Measurements from ENCODE around the gene SLC39A8.

SLC39A8 gene

GRCh38 chr4:102339018-102339417, 6.3 kb downstream of the SLC39A8 start:
- DNase-seq (ENCODE audit: low read depth), result no peak

- DNase-seq (ENCODE audit: low read depth), result no peak
These were observed 6.9 kb downstream of the SLC39A8 start for GRCh38 chr4:102338405-102338804.

- DNase-seq (ENCODE audit: low read depth), result no peak
These were observed 9.7 kb downstream of the SLC39A8 start for GRCh38 chr4:102335616-102336015.

- DNase-seq (ENCODE audit: low read depth), result no peak
These were observed 10.7 kb downstream of the SLC39A8 start for GRCh38 chr4:102334624-102335023.

- DNase-seq (ENCODE audit: low read depth), result no peak
These were observed 11.5 kb downstream of the SLC39A8 start for GRCh38 chr4:102333787-102334186.

GRCh38 chr4:102328045-102328444, 17.2 kb downstream of the SLC39A8 start:
- DNase-seq (ENCODE audit: low read depth), result no peak

- no peak for DNase-seq (ENCODE audit: low read depth)
These were observed 18.3 kb downstream of the SLC39A8 start for GRCh38 chr4:102326951-102327350.

- DNase-seq (ENCODE audit: low read depth), result no peak
These were observed 20.6 kb downstream of the SLC39A8 start for GRCh38 chr4:102324730-102325129.

GRCh38 chr4:102322736-102323135, 22.5 kb downstream of the SLC39A8 start:
- DNase-seq (ENCODE audit: low read depth), result no peak

- DNase-seq (ENCODE audit: low read depth), result no peak
These were observed 23.9 kb downstream of the SLC39A8 start for GRCh38 chr4:102321260-102321995.

GRCh38 chr4:102319594-102319993, 25.7 kb downstream of the SLC39A8 start:
- no peak for DNase-seq (ENCODE audit: low read depth)

- no peak for DNase-seq (ENCODE audit: low read depth)
These were observed 26.8 kb downstream of the SLC39A8 start for GRCh38 chr4:102318526-102318925.

- no peak for DNase-seq (ENCODE audit: low read depth)
These were observed 27.2 kb downstream of the SLC39A8 start for GRCh38 chr4:102318105-102318504.

- no peak for DNase-seq (ENCODE audit: low read depth)
These were observed 27.8 kb downstream of the SLC39A8 start for GRCh38 chr4:102317459-102317858.

- no peak for DNase-seq (ENCODE audit: low read depth)
These were observed 28.7 kb downstream of the SLC39A8 start for GRCh38 chr4:102316585-102316984.

- DNase-seq (ENCODE audit: low read depth), result no peak
These were observed 29.8 kb downstream of the SLC39A8 start for GRCh38 chr4:102315532-102315931.

GRCh38 chr4:102312417-102312816, 32.9 kb downstream of the SLC39A8 start:
- no peak for DNase-seq (ENCODE audit: low read depth)

- DNase-seq (ENCODE audit: low read depth), result no peak
These were observed 33.4 kb downstream of the SLC39A8 start for GRCh38 chr4:102311912-102312311.

- DNase-seq (ENCODE audit: low read depth), result no peak
These were observed 33.9 kb downstream of the SLC39A8 start for GRCh38 chr4:102311407-102311806.

GRCh38 chr4:102308032-102308799, 37.1 kb downstream of the SLC39A8 start:
- no peak for DNase-seq (ENCODE audit: low read depth)

GRCh38 chr4:102305666-102306065, 39.6 kb downstream of the SLC39A8 start:
- DNase-seq (ENCODE audit: low read depth), result no peak

GRCh38 chr4:102302762-102303161, 42.5 kb downstream of the SLC39A8 start:
- no peak for DNase-seq (ENCODE audit: low read depth)

- DNase-seq (ENCODE audit: low read depth), result no peak
These were observed 44.1 kb downstream of the SLC39A8 start for GRCh38 chr4:102301167-102301566.

Data from stimulated activated CD8-positive, alpha-beta memory T cell treated with anti-CD3 and anti-CD28 coated beads, Interleukin-12 subunit alpha, Interleukin-12 subunit beta, amount 100 ng/mL, for 4 hours (primary cell).